ENCODE measurements around the gene AMELX. TPM values are rescaled to one million over a fixed set of nuclear protein-coding genes. Genes with fewer than 3 reads are reported as not detected.

AMELX gene
- total RNA-seq, 6 experiments from 2014 or later, result not detected

GRCh38 chrX:11285651-11286050 lies 7.6 kb upstream of the AMELX start:
- Mint-ChIP-seq H3K4me3 (no peak overlapping the region), H3K27me3 (ENCODE audit: insufficient read depth) (no peaks in the 10 kb centered on the region), H3K36me3 (ENCODE audit: low read depth) (no peaks in the 10 kb centered on the region), H3K9me3 (no peaks in the 10 kb centered on the region), H3K27ac (no peak overlapping the region), H3K4me1 (ENCODE audit: low read depth) (no peaks in the 10 kb centered on the region)
- DNase-seq, result no peak
- TF ChIP-seq, protein P1, sequence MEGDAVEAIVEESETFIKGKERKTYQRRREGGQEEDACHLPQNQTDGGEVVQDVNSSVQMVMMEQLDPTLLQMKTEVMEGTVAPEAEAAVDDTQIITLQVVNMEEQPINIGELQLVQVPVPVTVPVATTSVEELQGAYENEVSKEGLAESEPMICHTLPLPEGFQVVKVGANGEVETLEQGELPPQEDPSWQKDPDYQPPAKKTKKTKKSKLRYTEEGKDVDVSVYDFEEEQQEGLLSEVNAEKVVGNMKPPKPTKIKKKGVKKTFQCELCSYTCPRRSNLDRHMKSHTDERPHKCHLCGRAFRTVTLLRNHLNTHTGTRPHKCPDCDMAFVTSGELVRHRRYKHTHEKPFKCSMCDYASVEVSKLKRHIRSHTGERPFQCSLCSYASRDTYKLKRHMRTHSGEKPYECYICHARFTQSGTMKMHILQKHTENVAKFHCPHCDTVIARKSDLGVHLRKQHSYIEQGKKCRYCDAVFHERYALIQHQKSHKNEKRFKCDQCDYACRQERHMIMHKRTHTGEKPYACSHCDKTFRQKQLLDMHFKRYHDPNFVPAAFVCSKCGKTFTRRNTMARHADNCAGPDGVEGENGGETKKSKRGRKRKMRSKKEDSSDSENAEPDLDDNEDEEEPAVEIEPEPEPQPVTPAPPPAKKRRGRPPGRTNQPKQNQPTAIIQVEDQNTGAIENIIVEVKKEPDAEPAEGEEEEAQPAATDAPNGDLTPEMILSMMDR (IDR thresholded peaks at IDR 0.05), result no peak

GRCh38 chrX:11287505-11287904 lies 5.7 kb upstream of the AMELX start:
- Mint-ChIP-seq H3K4me1 (ENCODE audit: low read depth) (no peaks in the 10 kb centered on the region), H3K27me3 (ENCODE audit: insufficient read depth) (no peaks in the 10 kb centered on the region), H3K27ac (no peak overlapping the region), H3K9me3 (no peaks in the 10 kb centered on the region), H3K4me3 (no peak overlapping the region), H3K36me3 (ENCODE audit: low read depth) (no peaks in the 10 kb centered on the region)
- TF ChIP-seq, protein P1 (IDR thresholded peaks at IDR 0.05), result no peak
- no peak for DNase-seq

DNA sequence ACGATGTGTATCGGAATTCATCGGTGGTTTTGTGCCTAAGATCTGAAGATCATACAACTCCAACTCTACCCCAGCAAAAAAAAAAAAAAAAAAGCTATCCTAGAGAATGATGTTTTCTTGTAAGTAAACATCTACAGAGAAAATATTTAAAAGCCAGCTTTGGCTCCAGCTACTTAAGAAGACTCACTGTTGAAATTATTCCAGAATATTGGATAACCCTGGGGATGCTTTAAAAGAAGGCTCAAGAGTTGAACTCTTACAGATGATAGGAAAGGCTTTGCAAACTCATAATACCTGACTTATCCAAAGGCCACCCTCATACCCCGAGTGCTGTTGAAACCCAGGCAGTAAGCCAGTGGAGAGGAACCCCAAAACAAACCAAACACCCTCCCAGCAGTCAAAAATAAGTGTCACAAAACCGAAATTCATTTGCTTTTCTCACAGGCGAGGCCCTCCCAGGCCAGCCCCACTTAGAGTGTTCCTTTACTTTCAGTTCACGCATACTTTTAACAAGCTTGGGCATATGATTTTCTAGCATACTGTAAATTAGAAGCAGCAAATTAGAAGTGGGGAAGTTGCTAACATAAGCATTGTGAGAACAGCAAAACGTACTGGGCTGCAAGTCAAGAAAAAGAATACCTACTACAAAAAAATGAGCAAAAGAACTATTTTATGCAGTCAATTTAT lies 2.7 kb upstream of the AMELX start:
- H3K27me3 Mint-ChIP-seq (ENCODE audit: insufficient read depth), result no peaks in the 10 kb centered on the region
- TF ChIP-seq, protein P1 (IDR thresholded peaks at IDR 0.05), result no peak
- no peaks in the 10 kb centered on the region for H3K36me3 Mint-ChIP-seq (ENCODE audit: low read depth)
- DNase-seq, result no peak
- no peak overlapping the region for H3K27ac Mint-ChIP-seq
- H3K4me3 Mint-ChIP-seq, result no peak overlapping the region
- no peaks in the 10 kb centered on the region for H3K4me1 Mint-ChIP-seq (ENCODE audit: low read depth)
- H3K9me3 Mint-ChIP-seq, result no peaks in the 10 kb centered on the region

DNA sequence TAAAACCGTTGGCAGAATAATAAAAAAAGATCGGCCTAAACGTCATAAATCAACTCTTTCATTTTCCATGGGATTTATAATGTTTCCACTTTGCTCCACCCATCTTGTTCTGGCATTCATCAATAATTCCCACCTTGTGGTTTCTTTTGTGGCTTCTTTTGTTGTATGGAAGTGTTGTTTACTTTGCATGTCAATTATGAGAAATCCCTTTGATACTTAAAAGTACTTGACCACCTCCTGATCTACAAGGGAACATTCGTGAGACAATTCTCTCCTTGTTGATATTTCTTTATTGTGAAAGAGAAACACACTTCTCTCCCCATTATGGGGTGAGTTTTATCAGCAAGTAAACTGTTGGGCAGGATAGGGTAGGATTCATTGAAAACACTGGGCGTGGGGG lies 2.8 kb downstream of the AMELX start:
- Mint-ChIP-seq H3K4me1 (ENCODE audit: low read depth) (no peaks in the 10 kb centered on the region), H3K9me3 (no peaks in the 10 kb centered on the region), H3K27ac (no peak overlapping the region), H3K36me3 (ENCODE audit: low read depth) (no peaks in the 10 kb centered on the region), H3K4me3 (no peak overlapping the region), H3K27me3 (ENCODE audit: insufficient read depth) (no peaks in the 10 kb centered on the region)
- DNase-seq, result no peak
- TF ChIP-seq, protein P1 (IDR thresholded peaks at IDR 0.05), result no peak

- DNase-seq, result no peak
- no peak overlapping the region for H3K27ac Mint-ChIP-seq
- no peaks in the 10 kb centered on the region for H3K27me3 Mint-ChIP-seq (ENCODE audit: insufficient read depth)
- TF ChIP-seq, protein P1 (IDR thresholded peaks at IDR 0.05), result no peak
- no peaks in the 10 kb centered on the region for H3K4me1 Mint-ChIP-seq (ENCODE audit: low read depth)
- no peaks in the 10 kb centered on the region for H3K36me3 Mint-ChIP-seq (ENCODE audit: low read depth)
- no peak overlapping the region for H3K4me3 Mint-ChIP-seq
- H3K9me3 Mint-ChIP-seq, result no peaks in the 10 kb centered on the region
These were observed 5.4 kb downstream of the AMELX start for GRCh38 chrX:11298600-11298999.

All from HFFc6 (cell line).